Fibroblast of skin of left biceps (primary cell): ENCODE results near the gene PGAP3.
A peak's percentile ranks its signal among the peaks of the same experiment; 100 is the strongest.

ENCODE experiments used
- DNase-seq, 2 experiments: peaks; one replicate each; pipeline ENCODE4 v3.0.0-alpha.2; 2013; ENCODE audit warnings: low read depth in 2 of 2

Gene PGAP3

DNA sequence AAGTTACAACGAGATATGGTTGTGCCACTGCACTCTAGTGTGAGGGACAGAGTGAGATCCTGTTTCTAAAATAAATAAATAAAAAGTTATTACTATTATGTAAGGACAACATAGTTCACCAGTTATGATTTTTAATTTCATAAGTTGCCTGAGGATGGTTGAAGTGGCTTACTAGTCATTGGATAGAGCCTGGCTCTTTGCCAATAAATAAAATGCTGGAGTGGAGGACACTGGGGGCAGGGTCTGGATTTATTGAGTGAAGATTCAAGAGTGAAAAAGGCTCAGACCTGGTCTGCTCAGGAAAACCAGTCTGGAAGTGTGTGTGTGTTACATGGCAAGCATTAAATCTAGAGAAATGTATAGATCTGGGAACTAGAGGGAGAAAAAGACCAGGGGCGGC is 48.8 kb downstream of the PGAP3 start:
- no peak for DNase-seq

GRCh38 chr17:39638317-39638716 is 49.5 kb downstream of the PGAP3 start:
- DNase-seq, result no peak

DNA sequence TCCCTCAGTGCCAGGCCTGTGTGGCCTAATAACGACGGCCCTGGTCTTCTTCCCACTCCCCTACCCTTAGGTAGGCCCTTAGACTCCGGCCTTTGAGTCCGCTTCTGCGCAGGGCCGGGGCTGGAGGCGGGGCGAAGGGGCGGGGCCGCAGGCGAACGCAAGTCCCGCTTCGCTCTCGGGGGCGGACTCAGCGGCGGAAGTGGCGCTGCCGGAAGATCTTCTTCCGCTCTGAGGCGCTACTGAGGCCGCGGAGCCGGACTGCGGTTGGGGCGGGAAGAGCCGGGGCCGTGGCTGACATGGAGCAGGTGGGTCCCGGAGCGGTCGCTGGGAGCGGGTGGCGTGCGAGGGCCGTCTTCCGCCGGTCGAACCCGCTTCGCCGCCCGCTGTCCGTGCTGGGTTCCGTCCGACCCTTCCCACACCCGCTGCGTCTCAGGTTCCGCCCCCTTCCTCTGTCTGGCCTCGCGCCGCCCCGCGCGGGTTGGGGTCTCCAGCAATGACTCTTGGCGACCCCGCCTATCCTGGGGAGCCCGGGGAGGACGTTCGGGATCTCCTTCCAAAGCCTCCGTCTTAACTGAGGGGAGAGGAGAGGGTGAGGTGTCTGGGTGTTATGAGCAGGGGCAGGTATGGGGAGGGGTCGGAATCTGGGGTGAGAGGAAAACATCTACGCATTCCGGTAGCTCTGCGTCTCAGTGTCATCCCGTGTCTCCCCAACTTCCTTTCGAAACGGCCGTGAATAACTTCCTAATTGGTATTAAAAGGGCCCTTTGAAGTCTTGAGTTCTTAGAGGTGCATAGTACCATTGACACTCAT is 50.7 kb downstream of the PGAP3 start, which contains the start of gene STARD3:
STARD3 (plus strand) TSS at position 218 of the 810 bp plus-strand sequence. CDS start 16,388 bp downstream, outside the sequence.
- peak; percentile 45 to 53 for DNase-seq

GRCh38 chr17:39636587-39636926 is 51.3 kb downstream of the PGAP3 start:
- DNase-seq, result no peak

- DNase-seq, result no peak
Observed at GRCh38 chr17:39635614-39636176, 52.2 kb downstream of the PGAP3 start.

GRCh38 chr17:39634384-39634871 is 53.4 kb downstream of the PGAP3 start:
- DNase-seq, result peak in 1 of 2 experiments; percentile 6

DNA sequence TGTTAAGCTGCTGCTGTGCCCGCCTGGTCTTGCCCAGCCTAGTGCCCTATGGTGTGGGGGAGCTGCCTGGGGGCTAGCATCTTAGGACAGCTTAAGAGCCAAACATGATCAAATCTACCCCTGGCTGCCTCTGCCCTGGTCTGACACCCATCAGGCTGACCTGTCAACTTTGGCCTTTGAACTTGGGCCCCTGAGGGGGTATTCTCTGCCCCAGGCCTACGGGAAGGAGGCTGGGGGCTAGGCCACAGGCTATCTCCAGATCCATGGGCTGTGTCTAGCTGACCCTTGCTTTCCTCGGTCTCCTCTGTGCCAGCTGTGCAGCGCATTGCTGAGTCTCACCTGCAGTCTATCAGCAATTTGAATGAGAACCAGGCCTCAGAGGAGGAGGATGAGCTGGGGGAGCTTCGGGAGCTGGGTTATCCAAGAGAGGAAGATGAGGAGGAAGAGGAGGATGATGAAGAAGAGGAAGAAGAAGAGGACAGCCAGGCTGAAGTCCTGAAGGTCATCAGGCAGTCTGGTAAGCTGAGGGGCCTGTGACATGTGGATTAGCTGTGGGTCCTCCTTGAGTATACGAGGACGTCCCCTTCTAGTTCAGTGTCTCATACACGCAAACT is 54.2 kb downstream of the PGAP3 start:
- no peak for DNase-seq

DNA sequence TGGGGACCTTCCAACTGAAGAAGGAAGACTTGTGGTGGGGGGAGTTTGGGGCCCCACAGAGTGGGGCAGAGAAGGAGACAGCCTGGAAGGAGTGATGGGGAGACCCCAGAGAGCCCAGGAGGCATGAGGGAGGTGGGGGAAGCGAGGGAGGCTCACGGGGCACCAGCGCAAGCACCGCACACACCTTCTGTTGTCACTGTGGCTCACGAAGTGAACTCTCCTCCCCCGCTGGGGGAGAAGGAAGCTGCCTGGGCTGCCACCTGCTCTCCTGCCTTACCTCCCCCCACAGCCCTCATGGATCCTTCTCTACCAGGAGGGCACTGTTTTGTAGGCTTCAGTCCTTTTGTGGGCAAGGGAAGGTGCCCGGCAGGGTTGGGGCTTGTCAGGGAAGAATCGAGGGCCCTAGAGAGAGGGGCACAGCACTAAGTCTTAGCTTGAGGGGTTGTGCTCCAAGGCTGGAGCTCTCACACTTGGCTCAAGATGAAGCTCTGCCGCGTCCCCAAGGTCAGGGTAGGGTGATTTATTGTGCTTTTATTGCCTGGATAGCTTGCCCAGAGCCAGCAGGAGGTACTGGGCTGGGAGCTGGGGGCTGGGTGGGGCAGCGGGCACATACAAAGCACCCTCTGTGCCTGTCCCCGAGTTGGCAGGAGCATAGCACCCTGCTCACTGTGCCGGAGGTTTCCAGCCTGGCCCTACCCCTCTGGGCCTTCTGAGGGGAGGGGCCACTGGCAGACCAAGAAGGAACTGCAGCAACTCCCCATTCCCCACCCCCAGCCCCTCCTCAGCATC is 55.5 kb downstream of the PGAP3 start:
- DNase-seq, result no peak

DNA sequence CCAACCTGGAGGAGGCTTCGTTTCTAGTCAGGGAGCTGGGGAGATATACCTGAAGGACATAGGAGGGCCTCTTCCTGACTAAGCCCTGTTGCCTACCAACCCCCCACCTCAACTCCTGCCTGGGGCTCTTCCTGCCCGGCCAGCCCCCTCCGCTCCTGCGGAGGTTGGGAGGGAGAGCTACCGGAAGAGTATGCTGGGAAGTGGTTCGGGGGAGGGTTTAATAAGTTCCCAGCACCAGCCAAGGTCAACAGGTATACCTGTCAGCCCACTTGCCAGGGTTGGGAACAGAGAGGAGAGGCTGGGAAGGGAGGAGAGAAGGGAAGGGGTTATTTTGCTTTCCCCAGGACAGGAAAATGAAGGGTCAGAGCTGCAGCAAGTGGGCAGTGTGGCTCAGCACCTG is 56.5 kb downstream of the PGAP3 start:
- DNase-seq, result no peak

GRCh38 chr17:39629898-39630297 is 58.0 kb downstream of the PGAP3 start:
- no peak for DNase-seq

GRCh38 chr17:39629494-39629880 is 58.4 kb downstream of the PGAP3 start:
- DNase-seq, result no peak

DNA sequence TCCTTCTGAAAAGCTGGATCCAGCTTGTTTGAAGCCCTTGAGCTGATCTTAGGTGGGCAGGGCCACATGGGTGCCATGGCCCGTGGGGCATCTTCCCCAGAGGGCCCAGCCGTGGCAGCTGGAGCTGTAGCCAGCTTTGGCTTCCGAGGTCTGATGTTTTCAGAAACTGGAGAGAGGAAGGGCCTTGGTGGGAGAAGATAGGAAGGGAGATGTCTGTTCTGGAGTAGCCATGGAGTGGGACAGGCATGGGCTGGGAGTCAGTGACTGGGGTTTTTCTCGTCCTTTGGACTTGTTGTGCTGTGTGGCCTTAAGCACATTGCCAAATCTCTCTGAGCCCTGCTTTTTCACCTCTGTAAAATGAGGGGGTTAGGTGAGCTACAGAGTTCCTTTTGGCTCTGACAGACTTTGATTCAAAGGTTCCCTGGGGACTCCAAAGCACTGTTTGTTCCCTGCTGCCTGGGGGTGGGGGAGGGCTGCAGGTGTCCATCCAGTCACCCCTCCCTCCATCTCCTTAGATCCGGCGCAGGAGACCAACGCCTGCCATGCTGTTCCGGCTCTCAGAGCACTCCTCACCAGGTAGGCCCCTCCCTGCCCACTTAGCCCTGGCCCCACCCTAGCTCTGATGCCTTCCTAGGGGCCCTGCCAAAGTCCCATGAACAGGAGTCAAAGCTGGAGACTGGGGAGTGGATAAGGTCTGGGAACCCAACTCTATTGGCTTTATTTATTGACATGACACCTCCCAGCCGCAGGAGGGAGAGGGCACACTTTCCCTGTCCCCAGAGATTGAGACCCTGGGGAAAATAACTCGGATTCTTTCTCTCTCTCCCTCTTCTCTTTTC is 59.0 kb downstream of the PGAP3 start:
- DNase-seq, result no peak

- no peak for DNase-seq
Observed at GRCh38 chr17:39627712-39628516, 59.9 kb downstream of the PGAP3 start.

- no peak for DNase-seq
Observed at GRCh38 chr17:39627047-39627711, 60.7 kb downstream of the PGAP3 start.

- no peak for DNase-seq
Observed at GRCh38 chr17:39626171-39627046, 61.4 kb downstream of the PGAP3 start, which contains the start of gene PPP1R1B. TSS of gene PPP1R1B (plus strand) at chr17:39626952. CDS start at chr17:39627393, 441 bp downstream.

DNA sequence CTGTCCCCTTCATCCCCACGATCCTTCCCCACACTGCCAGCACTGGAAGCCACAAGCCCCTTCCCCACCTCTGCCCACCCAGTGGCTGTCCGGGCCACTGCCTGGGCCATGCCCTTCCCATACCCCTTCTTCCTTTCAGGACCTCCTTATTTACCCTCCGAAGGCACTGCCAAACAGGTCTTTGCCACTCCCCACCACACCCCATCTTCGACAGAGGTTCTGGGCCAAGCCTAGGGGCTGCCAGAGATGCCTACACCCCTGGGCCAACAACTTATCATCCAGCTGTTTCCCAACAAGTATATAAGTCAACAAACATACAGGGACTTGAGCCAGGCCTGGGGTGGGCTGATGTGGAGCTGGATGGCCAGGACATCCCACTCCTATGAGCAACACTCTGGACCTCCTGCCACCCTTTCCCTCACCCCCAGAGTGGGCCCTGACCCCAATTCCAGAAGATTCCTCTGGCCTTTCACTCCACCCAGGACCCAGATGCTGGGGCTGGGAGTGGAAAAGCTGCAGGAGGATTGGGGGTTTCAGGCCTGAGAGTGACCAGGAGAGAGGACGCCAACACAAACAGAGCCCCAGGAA is 62.6 kb downstream of the PGAP3 start:
- no peak for DNase-seq

GRCh38 chr17:39624313-39624712 is 63.5 kb downstream of the PGAP3 start:
- DNase-seq, result no peak

DNA sequence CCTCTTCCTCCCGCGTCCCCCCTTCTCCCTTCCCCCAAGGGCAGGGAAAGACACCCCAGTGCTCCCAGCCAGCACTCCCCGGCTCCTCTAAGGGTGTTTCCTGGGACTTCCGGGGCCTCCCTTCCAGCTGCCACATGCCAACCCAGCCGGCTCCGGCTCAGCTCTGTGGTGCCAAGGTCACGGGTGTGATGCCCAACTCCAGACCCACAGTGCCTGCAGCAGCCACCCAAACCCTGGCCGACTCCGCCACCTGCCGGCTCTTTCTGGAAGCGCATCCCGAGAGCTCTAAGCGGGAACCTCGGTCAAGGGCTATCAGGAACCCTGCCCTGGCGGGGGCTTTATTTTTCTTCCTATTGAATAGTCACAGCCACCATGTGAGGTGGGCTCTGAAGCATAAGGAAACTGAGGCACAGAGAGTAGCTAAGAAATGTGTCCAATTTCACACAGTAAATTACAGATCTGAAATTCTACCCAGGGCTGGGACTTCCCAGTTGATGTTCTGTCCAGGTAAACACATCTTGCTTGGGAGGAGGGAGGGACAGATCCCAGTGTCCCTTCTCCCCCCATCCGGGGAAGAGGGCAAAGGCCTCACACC is 64.4 kb downstream of the PGAP3 start:
- DNase-seq, result no peak
